Effector CD4-positive, alpha-beta T cell (primary cell): ENCODE data around the gene PPP2R2D.
"Not testable (repeated sequence)": the region's sequence is repeated elsewhere in the genome, so short reads cannot be mapped to it uniquely, and the experiment has no call there.

Source experiments
- DNase-seq: peaks from one replicate; pipeline ENCODE4 v3.0.0-alpha.2; 2020

The PPP2R2D gene

GRCh38 chr10:131930150-131930549 lies 29.3 kb downstream of the PPP2R2D start:
- no peak for DNase-seq

DNA sequence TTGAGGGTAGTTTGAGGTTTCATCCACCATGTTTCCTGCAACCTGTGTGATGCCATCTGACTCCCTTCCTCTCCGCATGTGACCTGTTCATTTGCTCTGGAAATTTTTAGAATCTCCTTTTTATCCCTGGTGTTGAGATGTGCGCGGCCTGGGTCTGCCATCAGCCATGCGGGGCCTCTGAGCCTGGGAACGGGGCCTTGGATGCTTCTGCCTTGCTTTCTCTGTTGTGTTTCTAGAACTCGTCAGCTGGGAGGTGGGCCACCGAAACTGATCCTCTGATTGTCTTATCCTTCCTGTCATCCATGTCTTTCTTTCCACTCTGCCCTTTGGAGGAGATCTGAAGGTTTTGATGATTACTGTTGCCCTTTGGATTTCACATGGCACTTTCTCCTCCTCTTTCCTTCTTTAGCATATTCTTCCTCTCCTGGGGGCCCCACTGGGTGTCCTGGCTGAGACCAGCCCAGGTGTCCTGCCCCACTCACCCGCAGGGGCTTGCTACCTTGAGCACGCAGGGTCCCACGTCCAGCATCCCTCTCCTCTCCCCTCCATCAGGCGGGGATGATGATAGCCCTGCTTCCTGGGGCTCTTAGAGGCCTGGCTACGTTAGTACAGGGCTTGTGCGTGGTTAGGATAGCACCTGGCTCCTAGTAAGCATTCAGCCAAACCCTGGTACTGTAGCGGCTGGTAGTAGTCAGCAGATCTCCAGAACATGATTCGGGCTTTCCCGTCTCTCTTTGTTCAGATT lies 29.9 kb downstream of the PPP2R2D start:
- no peak for DNase-seq

DNA sequence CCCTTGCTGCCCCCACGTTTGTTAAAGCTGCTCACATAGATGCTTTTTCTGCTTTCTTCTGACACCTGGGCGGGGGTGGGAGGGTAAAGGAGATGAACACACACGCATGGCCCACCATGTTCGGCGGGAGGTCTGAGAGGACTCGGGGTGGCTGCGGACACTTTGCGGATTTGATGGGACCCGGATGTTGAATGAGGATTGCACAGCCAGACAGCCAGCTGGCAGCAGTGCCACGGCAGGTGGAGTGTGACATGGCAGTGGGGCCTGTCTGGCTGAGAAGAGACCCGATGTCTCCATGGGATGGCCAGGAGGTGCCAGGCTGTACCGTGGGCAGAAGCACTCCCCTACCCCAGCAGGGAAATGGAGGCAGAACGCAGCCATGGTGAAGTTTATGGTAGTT lies 31.2 kb downstream of the PPP2R2D start:
- no peak for DNase-seq

- no peak for DNase-seq
These were observed 32.3 kb downstream of the PPP2R2D start for GRCh38 chr10:131933016-131933695.

DNA sequence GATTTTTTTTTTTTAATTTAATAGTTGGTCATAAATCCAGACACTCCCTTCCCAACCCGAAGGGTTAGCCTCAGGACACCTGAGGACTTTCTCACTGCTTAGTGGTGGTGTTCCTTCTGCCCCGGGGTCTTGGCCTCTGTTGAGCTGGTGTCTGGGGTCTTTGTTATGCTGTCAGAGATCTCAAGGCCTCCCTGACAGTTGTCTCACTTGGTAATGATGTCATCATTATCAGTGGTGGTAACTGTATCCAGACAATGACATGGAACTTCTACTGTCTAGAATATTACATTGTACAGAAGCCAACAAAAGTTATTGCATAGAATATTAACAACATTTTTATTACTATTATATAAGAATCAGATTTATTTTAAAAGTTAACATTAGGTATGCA lies 32.9 kb downstream of the PPP2R2D start:
- no peak for DNase-seq

- no peak for DNase-seq
These were observed 34.0 kb downstream of the PPP2R2D start for GRCh38 chr10:131934769-131935168.

DNA sequence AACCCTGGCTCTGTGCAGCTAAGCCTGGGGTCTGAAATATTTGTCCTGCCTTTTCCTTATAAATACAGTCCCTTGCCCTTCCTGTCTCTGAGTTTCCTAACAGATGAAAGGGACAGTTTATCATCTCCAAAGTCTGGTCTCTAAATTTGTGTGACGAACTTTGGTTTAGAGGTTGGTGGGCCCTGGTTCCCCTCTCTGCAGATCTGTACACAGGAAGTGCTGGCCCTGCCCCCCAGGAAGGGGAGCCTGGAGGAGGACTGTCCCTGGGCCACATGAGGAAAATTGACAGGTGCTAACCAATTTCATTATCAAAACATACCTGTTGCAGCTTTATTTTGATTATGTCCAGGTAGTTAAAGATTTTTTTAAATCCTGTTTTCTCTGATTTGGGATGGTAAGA lies 34.5 kb downstream of the PPP2R2D start:
- DNase-seq: no peak

DNA sequence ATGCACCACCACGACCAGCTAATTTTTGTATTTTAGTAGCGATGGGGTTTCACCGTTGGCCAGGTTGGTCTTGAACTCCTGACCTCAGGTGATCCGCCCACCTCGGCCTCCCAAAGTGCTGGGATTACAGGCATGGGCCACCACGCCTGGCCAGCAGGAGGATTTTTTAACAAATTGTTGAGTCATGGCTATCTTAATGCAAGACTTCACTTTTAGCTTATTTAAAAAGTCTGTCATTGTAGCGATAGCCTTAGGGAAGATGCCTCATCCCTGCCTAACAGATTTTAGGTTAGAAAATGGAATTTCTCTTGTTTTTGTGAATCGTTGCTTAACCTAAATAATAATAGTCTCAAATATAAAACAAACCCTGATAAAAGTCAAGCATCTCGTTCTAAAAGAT lies 35.5 kb downstream of the PPP2R2D start:
- DNase-seq: no peak

DNA sequence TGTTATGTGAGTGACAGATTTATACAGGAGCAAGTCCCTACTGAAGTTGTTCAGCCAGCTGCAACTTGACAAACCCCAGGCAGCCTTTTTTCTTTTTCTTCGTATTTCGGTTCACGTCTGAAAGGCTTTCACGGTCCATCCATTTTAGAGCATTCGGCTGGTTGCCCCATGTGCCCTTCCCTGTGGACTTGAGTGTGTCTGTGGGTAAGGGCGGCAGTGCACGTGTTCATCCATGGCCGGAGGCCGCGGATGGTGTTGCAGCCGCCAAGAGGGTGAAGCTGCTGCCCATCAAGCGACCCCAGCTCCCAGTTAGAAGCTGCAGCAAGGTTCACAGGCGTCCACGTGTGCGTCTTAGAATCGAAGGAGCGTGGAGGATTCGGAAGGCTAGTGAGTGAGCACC lies 35.9 kb downstream of the PPP2R2D start:
- DNase-seq: no peak

DNA sequence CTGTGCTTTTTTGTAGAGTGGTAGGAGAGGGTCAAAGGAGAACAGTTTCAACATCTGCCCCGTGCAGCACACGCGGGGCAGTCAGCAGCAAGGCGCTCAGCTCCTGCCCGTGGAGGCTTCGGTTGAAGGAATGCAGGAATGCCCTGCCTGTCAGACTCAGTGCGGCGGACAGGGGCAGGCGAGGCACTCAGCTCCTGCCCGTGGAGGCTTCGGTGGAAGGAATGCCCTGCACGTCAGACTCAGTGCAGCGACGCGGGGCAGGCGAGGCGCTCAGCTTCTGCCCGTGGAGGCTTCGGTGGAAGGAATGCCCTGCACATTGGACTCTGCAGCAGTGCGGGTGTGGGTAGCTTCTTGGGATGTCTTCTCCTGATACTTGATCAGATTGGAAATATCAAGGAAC lies 37.0 kb downstream of the PPP2R2D start:
- DNase-seq: no peak

- no peak for DNase-seq
These were observed 37.9 kb downstream of the PPP2R2D start for GRCh38 chr10:131938681-131939080.

DNA sequence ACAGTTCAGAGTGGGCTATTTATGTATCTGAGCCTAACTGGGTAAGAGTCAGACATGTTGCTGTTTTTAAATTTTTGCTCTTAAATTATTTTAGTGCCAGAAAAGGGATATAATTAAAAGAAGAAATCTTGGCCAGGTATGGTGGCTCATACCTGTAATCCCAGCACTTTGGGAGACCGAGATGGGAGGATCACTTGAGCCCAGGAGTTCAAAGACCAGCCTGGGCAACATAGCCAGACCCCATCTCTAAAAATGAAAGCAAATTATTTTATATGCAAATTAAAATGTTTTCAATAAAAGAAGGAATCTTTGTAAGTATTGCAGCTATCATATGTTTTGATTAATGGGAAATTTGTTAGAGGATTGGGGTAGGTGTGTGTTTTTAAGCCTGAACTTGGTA lies 41.6 kb downstream of the PPP2R2D start:
- DNase-seq: no peak

DNA sequence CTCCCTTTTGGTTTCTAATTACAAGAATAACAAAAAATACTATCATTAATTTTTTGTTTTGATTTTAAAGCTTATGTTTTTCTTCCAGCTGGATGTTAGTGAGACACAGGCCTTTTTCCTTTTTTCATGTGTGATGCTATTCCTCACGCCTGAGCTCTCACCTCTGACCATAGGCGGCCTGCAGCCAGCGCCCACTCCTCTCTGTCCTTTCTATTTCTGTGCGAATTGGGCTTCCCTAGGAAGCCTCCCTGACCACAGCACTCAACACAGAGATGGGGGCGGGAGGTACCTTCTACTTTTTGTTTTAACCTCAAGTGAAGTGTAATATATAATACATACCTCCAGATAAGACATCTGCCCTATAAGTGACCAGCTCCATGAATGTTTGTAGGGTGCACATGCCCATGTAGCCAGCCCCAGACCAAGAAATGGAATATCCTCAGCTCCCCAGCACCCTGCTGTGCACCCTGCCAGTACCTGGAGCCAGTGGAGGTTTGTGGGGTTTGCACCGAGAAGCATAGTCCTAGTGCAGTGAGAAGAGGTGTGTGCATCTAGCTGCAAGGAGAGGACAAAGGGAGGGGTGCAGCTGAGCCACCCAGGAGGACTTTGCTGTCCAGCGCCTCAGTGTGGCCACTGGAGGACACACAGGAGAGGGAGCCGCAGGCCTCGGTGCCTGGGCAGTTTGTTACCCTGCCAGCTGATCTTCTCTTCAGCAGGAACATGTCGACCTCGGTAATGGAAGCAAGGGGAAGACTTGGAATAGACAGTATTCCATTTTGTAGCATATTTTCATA lies 42.4 kb downstream of the PPP2R2D start:
- DNase-seq: no peak

DNA sequence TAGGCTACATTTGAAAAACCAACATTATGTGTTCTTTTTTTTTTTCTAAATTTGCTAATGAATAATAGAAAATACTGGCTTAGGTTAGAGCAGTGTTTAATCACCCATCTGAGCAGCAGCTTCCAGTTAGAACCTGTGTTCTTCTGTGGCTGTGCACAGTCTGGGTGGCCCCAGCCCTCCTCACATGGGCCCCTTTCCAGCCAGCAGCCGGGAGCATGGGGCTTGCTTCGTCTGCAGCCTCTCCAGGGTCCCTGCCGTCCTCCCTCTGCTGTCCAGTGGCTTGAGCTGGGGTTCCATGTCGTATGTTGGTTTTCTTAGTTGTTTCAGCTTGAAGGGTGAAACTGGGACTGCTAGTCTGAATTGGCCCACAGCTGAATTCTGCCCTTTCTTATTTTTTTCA lies 43.6 kb downstream of the PPP2R2D start:
- DNase-seq: no peak

GRCh38 chr10:131944976-131945695 lies 44.3 kb downstream of the PPP2R2D start:
- no peak for DNase-seq

DNA sequence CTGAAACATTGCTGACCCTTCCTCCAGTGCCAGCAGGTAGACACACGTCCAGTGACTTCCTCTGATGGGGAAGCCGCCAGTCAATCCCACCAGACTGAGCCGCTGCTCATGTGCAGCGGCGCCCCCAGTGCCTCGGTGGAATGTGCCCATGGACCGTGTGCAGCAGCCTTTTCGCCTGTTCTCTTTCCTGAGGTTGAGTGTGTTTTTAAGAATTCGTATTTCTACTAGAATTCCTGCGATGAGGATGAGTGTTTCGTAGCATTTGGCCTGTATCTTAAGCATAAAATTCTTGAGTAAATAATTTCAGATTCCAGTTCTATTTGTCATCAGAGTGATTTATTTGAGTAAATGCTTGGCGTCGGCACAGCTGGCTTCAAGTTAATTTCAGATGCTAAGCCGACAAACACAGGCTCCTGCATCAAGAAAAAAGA lies 45.5 kb downstream of the PPP2R2D start:
- no peak for DNase-seq

DNA sequence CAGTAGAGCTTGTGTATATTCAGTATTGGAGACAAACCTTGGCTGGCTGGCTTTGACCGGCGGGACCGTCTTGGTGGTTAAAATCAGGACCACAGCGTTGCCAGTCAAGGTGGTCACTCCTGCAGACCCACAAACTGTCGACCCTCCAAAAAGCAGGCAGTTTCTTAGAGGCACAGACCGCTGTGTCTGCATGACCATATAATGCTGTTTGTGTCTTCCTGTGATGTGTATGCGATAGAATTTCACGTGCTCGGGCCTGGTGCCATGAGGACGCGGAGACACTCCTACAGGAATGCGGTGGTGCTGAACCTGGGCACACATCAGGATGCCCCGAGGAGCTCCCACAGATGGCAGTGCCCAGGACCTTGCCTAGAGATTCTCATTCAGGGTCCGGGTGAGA lies 46.1 kb downstream of the PPP2R2D start:
- DNase-seq: no peak

GRCh38 chr10:131947631-131948347 lies 47.0 kb downstream of the PPP2R2D start:
- no peak for DNase-seq

GRCh38 chr10:131948501-131948900 lies 47.7 kb downstream of the PPP2R2D start:
- DNase-seq: no peak

- DNase-seq: no peak
These were observed 48.4 kb downstream of the PPP2R2D start for GRCh38 chr10:131949041-131949862.

GRCh38 chr10:131949908-131950307 lies 49.1 kb downstream of the PPP2R2D start:
- DNase-seq: not testable (repeated sequence)
